ENCODE measurements around the gene ARID5A.

The ARID5A gene

DNA sequence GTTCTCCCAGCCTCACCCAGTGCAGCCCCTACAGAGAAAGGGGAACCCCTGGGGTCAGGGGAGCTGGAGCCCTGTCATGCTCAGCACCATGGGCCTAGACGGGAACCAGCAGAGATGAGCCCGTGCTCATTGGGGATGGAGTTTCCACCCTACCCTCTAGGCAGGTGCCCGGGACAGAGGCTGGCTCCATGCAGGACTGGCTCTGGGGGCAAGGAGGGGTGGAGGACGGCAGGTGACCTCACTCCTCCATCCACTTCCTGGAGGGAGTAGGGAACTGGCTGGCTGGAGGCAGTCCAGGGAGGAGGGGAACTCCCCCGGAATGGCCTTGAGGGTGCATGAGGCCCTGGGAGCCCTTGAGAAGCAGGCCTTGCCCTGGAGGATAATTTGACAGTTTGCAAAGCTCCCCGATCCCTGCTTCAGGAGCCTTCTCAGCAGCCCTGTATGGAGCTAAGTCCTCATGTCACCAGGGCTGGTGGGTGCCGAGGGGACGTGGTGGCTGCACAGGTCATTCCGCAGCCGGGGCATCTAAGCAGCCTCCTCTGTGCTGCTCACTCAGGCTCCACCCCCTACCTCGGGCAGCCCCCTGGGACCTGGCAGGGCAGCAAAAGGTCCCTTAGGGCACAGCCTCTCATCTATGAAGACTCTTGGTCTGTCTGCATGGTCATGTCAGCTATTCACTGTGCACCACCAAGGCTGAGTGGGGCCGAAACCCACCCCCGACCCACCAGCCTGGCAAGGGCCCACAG lies 33.5 kb upstream of the ARID5A start:
- no peak overlapping the region for H3K27ac ChIP-seq
- no peak overlapping the region for H3K9ac ChIP-seq
- peaks cover 17% of the 10 kb centered on the region for H3K4me1 ChIP-seq (ENCODE audit: low read depth, poor library complexity, severe bottlenecking)
- no peaks in the 10 kb centered on the region for H3K79me2 ChIP-seq (ENCODE audit: insufficient read depth, low read depth)
- TF ChIP-seq, protein P1, sequence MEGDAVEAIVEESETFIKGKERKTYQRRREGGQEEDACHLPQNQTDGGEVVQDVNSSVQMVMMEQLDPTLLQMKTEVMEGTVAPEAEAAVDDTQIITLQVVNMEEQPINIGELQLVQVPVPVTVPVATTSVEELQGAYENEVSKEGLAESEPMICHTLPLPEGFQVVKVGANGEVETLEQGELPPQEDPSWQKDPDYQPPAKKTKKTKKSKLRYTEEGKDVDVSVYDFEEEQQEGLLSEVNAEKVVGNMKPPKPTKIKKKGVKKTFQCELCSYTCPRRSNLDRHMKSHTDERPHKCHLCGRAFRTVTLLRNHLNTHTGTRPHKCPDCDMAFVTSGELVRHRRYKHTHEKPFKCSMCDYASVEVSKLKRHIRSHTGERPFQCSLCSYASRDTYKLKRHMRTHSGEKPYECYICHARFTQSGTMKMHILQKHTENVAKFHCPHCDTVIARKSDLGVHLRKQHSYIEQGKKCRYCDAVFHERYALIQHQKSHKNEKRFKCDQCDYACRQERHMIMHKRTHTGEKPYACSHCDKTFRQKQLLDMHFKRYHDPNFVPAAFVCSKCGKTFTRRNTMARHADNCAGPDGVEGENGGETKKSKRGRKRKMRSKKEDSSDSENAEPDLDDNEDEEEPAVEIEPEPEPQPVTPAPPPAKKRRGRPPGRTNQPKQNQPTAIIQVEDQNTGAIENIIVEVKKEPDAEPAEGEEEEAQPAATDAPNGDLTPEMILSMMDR (conservative IDR thresholded peaks at IDR 0.05; ENCODE audit: low read depth, low read length) = no peak
- H3K27me3 ChIP-seq (ENCODE audit: insufficient read depth, low read depth) = no peaks in the 10 kb centered on the region
- H3K4me3 ChIP-seq (IDR thresholded peaks at IDR 0.05; ENCODE audit: insufficient read depth, low read depth, low read length) = no peak overlapping the region
- H4K20me1 ChIP-seq (ENCODE audit: insufficient read depth) = no peaks in the 10 kb centered on the region
- H2AFZ ChIP-seq (ENCODE audit: low read depth) = no peak overlapping the region
- no peaks in the 10 kb centered on the region for H3K36me3 ChIP-seq (ENCODE audit: insufficient read depth)
- no peak overlapping the region for H3K4me2 ChIP-seq

DNA sequence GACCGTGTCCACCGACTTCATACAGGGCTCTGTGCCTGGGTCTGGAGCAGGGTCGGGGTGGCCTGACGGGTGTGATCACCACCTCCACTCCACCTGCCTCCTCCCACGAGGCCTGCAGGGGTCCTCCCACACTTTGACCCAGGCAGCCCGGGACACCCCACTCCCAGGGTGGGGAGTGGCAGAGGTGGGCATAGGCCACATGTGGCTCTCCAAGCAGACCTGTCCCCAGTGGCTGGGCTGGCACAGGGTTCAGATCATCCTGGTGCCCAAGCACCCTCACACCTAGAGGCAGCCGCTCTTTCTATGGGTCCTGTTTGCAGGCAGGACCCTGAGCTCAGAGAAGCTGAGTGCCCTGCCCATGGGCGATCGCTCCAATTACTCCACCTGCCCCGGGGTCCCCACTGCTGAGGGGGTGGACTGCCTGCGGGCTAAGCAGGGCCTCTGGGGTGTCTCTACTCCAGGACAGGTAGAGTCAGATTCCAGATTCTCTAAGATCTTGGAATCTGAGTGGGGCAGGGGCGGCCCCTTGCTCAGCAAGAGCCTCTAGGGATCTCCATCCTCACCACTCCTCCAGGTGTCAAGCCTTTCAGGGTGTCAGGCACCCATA lies 32.8 kb upstream of the ARID5A start:
- no peak overlapping the region for H2AFZ ChIP-seq (ENCODE audit: low read depth)
- TF ChIP-seq, protein P1 (conservative IDR thresholded peaks at IDR 0.05; ENCODE audit: low read depth, low read length) = no peak
- no peaks in the 10 kb centered on the region for H3K27me3 ChIP-seq (ENCODE audit: insufficient read depth, low read depth)
- H4K20me1 ChIP-seq (ENCODE audit: insufficient read depth) = no peaks in the 10 kb centered on the region
- no peaks in the 10 kb centered on the region for H3K36me3 ChIP-seq (ENCODE audit: insufficient read depth)
- no peak overlapping the region for H3K4me3 ChIP-seq (IDR thresholded peaks at IDR 0.05; ENCODE audit: insufficient read depth, low read depth, low read length)
- no peak overlapping the region for H3K9ac ChIP-seq
- no peak overlapping the region for H3K27ac ChIP-seq
- no peaks in the 10 kb centered on the region for H3K79me2 ChIP-seq (ENCODE audit: insufficient read depth, low read depth)
- H3K4me1 ChIP-seq (ENCODE audit: low read depth, poor library complexity, severe bottlenecking) = peaks cover 17% of the 10 kb centered on the region
- no peak overlapping the region for H3K4me2 ChIP-seq

DNA sequence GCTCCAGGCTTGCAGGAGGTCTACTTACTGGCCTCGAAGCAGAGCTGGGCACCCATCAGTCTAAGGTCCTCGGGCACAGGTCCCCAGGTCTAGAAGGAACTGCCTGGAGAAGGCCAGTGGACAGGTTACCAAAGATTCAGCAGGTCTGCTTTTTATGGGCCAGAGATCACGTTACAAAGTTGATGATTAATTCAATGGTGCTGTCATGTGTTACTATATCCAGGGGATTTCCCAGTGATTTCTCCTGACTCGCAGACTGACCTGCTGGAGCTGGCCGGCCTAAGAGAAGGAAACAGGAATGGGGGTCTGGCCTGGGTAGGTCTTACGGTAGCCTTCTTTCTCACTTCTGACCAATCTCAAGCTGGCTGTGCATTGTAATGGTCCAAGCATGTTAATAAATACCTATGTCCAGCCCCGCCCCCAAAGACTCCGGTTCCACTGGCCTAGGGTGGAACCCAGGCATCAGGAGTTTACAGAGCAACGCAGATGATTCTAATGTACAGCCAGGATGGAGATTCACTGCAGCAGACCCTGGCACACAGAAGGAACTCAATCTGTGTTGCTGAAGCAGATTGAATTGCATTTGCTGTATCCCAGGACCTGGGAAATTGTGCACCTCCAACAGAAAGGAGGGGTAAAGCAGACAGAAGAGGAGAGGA lies 31.2 kb upstream of the ARID5A start, which contains the start of gene NEURL3:
NEURL3 (minus strand) TSS at position 127 of the 659 bp plus-strand sequence; CDS start at position 56, 71 bp downstream.
- Histone ChIP-seq H2AFZ (ENCODE audit: low read depth) (no peak within 1 kb of the TSS), H3K4me3 (IDR thresholded peaks at IDR 0.05; ENCODE audit: insufficient read depth, low read depth, low read length) (no peak within 1 kb of the TSS), H4K20me1 (ENCODE audit: insufficient read depth) (no peaks in the 10 kb centered on the region), H3K4me2 (no peak within 1 kb of the TSS), H3K36me3 (ENCODE audit: insufficient read depth) (no peaks in the 10 kb centered on the region), H3K79me2 (ENCODE audit: insufficient read depth, low read depth) (no peaks in the 10 kb centered on the region), H3K27ac (no peak within 1 kb of the TSS), H3K27me3 (ENCODE audit: insufficient read depth, low read depth) (no peaks in the 10 kb centered on the region), H3K4me1 (ENCODE audit: low read depth, poor library complexity, severe bottlenecking) (peaks cover 30% of the 10 kb centered on the region), H3K9ac (no peak within 1 kb of the TSS)
- TF ChIP-seq, protein P1 (conservative IDR thresholded peaks at IDR 0.05; ENCODE audit: low read depth, low read length) = no peak

DNA sequence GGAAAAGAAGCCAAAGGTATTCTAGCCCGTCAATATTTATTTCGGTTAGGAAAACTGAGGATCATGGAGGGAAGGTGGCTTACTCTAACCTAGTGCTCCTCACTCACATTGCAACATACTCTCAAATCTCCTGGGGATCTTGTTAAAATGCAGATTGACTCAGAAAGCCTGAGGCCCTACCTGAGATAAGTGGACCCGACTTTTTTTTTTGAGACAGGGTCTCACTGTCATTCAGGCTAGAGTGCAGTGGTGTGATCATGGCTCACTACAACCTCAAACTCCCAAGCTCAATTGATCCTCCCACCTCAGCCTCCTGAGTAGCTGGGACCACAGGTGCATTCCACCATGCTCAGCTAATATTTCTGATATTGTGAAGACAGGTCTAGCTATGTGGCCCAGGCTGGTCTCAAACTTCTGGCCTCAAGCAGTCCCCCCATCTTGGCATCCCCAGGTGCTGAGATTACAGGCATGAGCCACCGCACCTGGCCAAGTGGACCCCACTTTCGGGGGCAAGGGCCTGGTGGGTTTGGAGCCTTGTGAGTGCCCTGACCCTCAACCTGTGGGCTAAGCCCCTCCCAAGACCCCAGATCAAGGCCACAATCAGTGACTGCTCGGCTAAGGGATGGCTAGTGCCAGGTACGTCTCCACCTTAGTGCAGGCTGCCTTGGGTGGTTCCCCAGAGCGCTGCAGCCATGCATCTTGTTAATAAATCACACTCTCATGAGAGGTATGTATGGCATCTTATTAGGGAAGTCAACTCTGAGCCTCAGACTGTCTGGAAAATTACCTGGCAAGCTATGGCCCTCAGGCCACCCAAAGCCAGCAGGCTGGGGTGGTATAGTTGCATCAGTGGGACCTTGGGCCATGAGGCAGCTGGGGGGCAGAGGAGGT lies 30.3 kb upstream of the ARID5A start:
- H3K4me2 ChIP-seq = no peak overlapping the region
- TF ChIP-seq, protein P1 (conservative IDR thresholded peaks at IDR 0.05; ENCODE audit: low read depth, low read length) = no peak
- H3K4me3 ChIP-seq (IDR thresholded peaks at IDR 0.05; ENCODE audit: insufficient read depth, low read depth, low read length) = no peak overlapping the region
- H3K9ac ChIP-seq = no peak overlapping the region
- H3K79me2 ChIP-seq (ENCODE audit: insufficient read depth, low read depth) = no peaks in the 10 kb centered on the region
- H2AFZ ChIP-seq (ENCODE audit: low read depth) = no peak overlapping the region
- no peaks in the 10 kb centered on the region for H3K36me3 ChIP-seq (ENCODE audit: insufficient read depth)
- peaks cover 30% of the 10 kb centered on the region for H3K4me1 ChIP-seq (ENCODE audit: low read depth, poor library complexity, severe bottlenecking)
- H3K27ac ChIP-seq = no peak overlapping the region
- H4K20me1 ChIP-seq (ENCODE audit: insufficient read depth) = no peaks in the 10 kb centered on the region
- no peaks in the 10 kb centered on the region for H3K27me3 ChIP-seq (ENCODE audit: insufficient read depth, low read depth)

Measured in KMS-11 (cell line).